CD4-positive, alpha-beta T cell treated with Interleukin-1 beta for 1 hour (primary cell): ENCODE data around the gene STRA6.
"Not testable (repeated sequence)": the region's sequence is repeated elsewhere in the genome, so short reads cannot be mapped to it uniquely, and the experiment has no call there.

ENCODE experiments used
- DNase-seq, 2 donors: peaks; one replicate each; pipeline ENCODE4 v3.0.0-alpha.2; 2020 to 2022

Gene STRA6

GRCh38 chr15:74179983-74180880 lies 22.4 kb downstream of the STRA6 start:
- DNase-seq: no peak

GRCh38 chr15:74179101-74179841 lies 23.3 kb downstream of the STRA6 start:
- DNase-seq: no peak

GRCh38 chr15:74178326-74179100 lies 24.1 kb downstream of the STRA6 start:
- no peak for DNase-seq

GRCh38 chr15:74176262-74177214 lies 26.0 kb downstream of the STRA6 start:
- no peak for DNase-seq

GRCh38 chr15:74175271-74176191 lies 27.1 kb downstream of the STRA6 start:
- no peak for DNase-seq

GRCh38 chr15:74174958-74175253 lies 27.7 kb downstream of the STRA6 start:
- no peak for DNase-seq

GRCh38 chr15:74174219-74174957 lies 28.2 kb downstream of the STRA6 start:
- no peak for DNase-seq

GRCh38 chr15:74173380-74174218 lies 29.0 kb downstream of the STRA6 start, which contains the start of gene ISLR:
TSS of gene ISLR (plus strand) at chr15:74173710. CDS start at chr15:74174859, 1,149 bp downstream.
- DNase-seq: no peak

GRCh38 chr15:74172701-74173379 lies 29.7 kb downstream of the STRA6 start:
- no peak for DNase-seq

GRCh38 chr15:74171965-74172541 lies 30.5 kb downstream of the STRA6 start:
- no peak for DNase-seq

GRCh38 chr15:74170875-74171578 lies 31.6 kb downstream of the STRA6 start:
- DNase-seq: no peak

GRCh38 chr15:74170071-74170844 lies 32.3 kb downstream of the STRA6 start:
- DNase-seq: no peak

- DNase-seq: no peak
Observed at GRCh38 chr15:74168711-74169126, 33.9 kb downstream of the STRA6 start.

- no peak for DNase-seq
Observed at GRCh38 chr15:74167891-74168331, 34.7 kb downstream of the STRA6 start.

- DNase-seq: no peak
Observed at GRCh38 chr15:74165461-74165860, 37.1 kb downstream of the STRA6 start.

GRCh38 chr15:74162195-74162536 lies 40.4 kb downstream of the STRA6 start:
- DNase-seq: not testable (repeated sequence)

- DNase-seq: not testable (repeated sequence)
Observed at GRCh38 chr15:74160390-74160789, 42.2 kb downstream of the STRA6 start.
